GM21423 (cell line): ENCODE results near the gene AMOT.
A peak's percentile ranks its signal among the peaks of the same experiment; 100 is the strongest.

Experiments
- ATAC-seq: cut with Tn5 transposase; IDR thresholded peaks from one replicate; pipeline ENCODE4 v1.9.1; 2021; ENCODE audit warnings: mild to moderate bottlenecking, moderate library complexity; ENCODE audit not compliant: unreplicated experiment

Gene AMOT

GRCh38 chrX:112802541-112802940 is 38.1 kb downstream of the AMOT start:
- no peak for ATAC-seq

GRCh38 chrX:112800971-112801775 is 39.5 kb downstream of the AMOT start:
- no peak for ATAC-seq

- no peak for ATAC-seq
Measured at GRCh38 chrX:112799425-112799824, 41.2 kb downstream of the AMOT start.

- ATAC-seq: no peak
Measured at GRCh38 chrX:112798736-112799135, 41.9 kb downstream of the AMOT start.

- no peak for ATAC-seq
Measured at GRCh38 chrX:112789931-112790330, 50.7 kb downstream of the AMOT start.

GRCh38 chrX:112786076-112786475 is 54.6 kb downstream of the AMOT start:
- no peak for ATAC-seq

GRCh38 chrX:112785344-112785743 is 55.3 kb downstream of the AMOT start:
- no peak for ATAC-seq

- ATAC-seq: no peak
Measured at GRCh38 chrX:112784692-112785091, 55.9 kb downstream of the AMOT start.

GRCh38 chrX:112779139-112779538 is 61.5 kb downstream of the AMOT start:
- no peak for ATAC-seq

- ATAC-seq: no peak
Measured at GRCh38 chrX:112774651-112775293, 65.9 kb downstream of the AMOT start.

GRCh38 chrX:112774142-112774541 is 66.5 kb downstream of the AMOT start:
- ATAC-seq: no peak

- no peak for ATAC-seq
Measured at GRCh38 chrX:112769034-112769433, 71.6 kb downstream of the AMOT start.

GRCh38 chrX:112768563-112768962 is 72.1 kb downstream of the AMOT start:
- no peak for ATAC-seq

GRCh38 chrX:112766774-112767173 is 73.9 kb downstream of the AMOT start:
- no peak for ATAC-seq

- peak; percentile 90 for ATAC-seq
Measured at GRCh38 chrX:112761242-112762207, 79.1 kb downstream of the AMOT start.

GRCh38 chrX:112760697-112761096 is 79.9 kb downstream of the AMOT start:
- ATAC-seq: peak; percentile 60

- ATAC-seq: no peak
Measured at GRCh38 chrX:112759966-112760365, 80.7 kb downstream of the AMOT start.

GRCh38 chrX:112759512-112759911 is 81.1 kb downstream of the AMOT start:
- ATAC-seq: no peak

- ATAC-seq: no peak
Measured at GRCh38 chrX:112757946-112758345, 82.7 kb downstream of the AMOT start.

GRCh38 chrX:112753116-112753515 is 87.5 kb downstream of the AMOT start:
- no peak for ATAC-seq

- no peak for ATAC-seq
Measured at GRCh38 chrX:112751076-112751475, 89.6 kb downstream of the AMOT start.
